Stimulated activated CD4-positive, alpha-beta T cell treated with anti-CD3 and anti-CD28 coated beads, Interleukin-15, amount 100 ng/mL, for 24 hours (primary cell): ENCODE results near the gene TAS2R40.

Experiments used
- DNase-seq: peaks from one replicate; pipeline ENCODE4 v3.0.0-alpha.2; 2020

The TAS2R40 gene

GRCh38 chr7:143225047-143225446, 3.2 kb downstream of the TAS2R40 start:
- DNase-seq = no peak

GRCh38 chr7:143227806-143228205, 6.0 kb downstream of the TAS2R40 start:
- no peak for DNase-seq

DNA sequence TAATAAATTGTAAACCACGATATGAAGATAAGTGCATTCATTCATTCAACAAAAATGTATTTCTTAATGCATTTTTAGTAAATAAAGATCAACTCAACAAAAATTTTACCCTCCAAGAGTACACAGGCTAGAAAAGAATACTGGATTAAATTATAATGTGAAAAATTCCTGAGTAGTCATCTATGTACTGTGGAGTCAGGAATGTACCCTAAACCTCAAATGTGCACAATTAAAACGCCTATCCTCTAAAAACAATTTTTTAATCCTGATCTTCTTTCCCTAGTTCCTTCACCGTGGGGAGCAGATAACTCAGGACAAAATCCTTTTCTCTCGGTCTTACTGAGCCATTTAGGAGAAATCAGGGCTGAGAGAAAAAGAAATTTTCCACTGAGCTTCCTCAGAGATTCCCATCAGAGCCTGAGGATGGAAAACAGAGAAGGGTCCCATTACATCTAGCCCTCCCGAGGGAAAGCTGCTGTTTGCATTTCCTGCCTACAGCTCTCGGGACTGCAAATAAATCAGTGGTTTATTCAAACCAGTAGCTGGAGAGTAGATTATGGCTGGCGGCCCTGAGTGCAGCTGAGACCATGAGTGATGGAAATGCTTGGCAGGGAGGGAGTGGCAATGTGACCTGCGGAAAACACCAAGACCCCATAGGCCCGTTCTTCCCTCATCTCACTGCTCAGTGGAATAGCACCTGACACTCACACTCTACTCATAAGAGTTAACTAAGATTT, 7.4 kb downstream of the TAS2R40 start:
- DNase-seq = no peak

GRCh38 chr7:143230602-143231457, 9.0 kb downstream of the TAS2R40 start:
- DNase-seq = no peak

DNA sequence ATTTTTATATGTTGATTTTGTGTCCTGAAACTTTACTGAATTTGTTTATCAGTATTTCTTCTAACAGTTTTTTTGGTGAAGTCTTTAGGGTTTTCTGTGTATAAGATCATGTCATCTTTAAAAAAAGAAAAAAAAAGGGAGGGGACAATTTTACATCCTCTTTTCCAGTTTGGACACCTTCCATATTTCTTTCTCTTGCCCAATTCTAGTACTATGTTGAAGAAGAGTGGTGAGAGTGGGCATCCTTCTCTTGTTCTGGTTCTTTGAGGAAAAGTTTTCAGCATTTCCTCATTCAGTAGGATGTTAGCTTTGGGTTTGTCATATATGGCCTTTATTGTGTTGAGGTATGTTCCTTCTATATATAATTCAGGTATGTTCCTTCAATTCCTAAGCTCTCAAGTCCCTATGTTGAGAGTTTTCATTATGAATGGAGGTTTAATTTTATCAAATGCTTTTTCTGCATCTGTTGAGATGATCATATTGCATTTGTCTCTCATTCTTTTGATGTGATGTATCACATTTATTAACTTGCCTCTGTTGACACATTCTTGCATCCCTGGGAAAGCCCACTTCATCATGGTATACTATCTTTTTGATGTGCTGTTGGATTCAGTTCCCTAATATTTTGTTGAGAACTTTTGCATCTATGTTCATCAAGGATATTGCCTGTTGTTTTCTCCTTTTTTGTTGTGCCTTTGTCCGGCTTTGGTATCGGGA, 12.1 kb downstream of the TAS2R40 start:
- no peak for DNase-seq

GRCh38 chr7:143234533-143234875, 12.7 kb downstream of the TAS2R40 start:
- DNase-seq = no peak

- no peak for DNase-seq
Measured at GRCh38 chr7:143235561-143235960, 13.7 kb downstream of the TAS2R40 start.

GRCh38 chr7:143236408-143236990, 14.7 kb downstream of the TAS2R40 start:
- no peak for DNase-seq

GRCh38 chr7:143237366-143237765, 15.5 kb downstream of the TAS2R40 start:
- no peak for DNase-seq

GRCh38 chr7:143238289-143238980, 16.6 kb downstream of the TAS2R40 start:
- DNase-seq = no peak

DNA sequence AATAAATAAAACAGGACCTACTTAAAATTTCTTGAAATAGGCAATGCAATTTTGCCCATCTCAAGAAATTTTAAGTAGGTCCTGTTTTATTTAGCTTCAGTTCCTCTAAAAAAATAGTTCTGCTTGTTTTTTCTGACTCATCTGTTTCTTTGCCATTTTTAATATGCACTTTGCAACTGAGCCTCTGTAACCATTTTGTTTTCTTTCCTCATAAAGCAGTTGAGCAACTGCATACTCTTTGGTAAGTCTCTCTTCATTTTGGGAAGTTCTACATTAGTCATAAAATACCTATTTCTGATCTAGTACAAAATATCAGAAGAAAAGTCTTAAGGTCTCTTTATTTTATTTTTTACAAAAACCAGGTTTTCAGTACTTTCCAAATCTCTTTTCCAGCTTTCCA, 18.0 kb downstream of the TAS2R40 start:
- no peak for DNase-seq

DNA sequence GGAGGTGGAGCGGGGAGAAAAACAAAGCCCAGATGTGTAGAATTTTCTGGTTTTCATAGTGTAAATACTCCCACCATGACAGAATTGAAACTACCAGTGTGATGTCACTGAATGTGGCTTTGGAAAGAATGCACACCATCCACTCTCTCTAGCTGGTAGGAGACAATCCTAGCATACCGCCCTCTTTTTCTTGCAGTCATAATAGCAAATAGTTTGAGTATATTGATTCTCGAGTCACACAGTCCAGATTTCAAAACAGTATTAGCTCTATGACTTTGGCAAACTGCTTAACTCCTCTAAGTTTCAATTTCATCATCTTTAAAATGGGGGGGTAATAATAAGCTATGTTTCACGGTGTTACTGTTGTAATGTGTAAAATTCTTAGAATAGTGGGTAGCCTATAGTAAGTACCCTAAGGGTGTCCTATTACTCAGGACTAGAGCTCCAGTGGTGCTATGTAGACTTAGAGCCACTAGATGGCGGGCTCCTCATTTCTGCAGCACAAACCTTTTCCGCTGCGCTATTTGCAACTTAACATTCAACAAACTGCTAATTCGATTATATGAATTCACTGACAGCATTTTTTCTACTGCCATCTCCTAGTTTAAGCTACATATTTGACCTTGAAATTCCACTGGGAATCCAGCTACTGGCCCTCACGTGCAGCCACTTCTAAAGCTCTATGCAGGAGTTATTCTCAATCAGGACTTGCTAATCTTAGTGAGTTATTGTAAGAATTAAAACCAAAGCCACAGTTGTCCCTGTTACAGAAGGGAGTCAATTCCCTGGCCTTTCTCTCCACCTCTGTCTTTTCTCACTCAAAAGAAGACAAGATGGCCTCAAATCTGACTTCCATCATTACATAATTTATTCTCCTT, 18.7 kb downstream of the TAS2R40 start:
- peak; percentile 71 for DNase-seq

DNA sequence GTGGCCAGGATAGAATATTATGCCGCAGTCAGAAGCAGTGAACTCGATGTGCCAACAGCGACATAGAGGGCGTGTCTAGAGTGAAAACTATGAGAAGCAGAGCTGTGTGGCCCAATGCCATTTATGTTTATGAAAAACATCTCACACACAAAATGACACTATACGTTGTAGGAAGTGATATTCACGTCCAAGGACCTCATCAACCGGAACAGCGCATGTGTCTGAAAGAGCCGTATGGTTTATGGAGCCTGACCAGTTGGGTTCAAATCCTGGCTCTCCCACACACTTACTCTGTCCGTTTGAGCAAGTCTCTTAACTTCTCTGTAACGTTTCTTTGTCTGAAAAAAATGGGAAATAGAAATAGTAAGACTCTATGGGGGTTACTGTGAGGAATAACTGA, 20.5 kb downstream of the TAS2R40 start:
- DNase-seq = no peak

GRCh38 chr7:143243111-143243510, 21.3 kb downstream of the TAS2R40 start:
- DNase-seq = no peak

GRCh38 chr7:143243614-143244013, 21.8 kb downstream of the TAS2R40 start:
- DNase-seq = no peak

DNA sequence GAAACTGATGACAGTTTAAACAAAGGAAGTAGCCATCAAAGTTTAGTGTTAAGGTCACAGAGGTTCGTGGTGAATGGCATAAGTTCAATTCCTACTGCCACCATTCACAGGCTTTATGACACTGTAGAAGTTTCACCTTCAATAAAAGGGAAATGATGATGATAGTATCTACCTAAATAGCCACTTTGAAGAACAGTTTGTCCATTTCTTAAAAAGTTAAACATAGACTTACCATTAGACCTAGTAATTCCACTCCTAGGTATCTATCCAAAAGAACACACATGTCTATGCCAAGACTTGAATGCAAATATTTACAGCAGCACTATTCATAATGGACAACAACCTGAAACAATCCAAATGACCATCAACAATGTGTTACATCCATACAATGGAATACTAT, 22.5 kb downstream of the TAS2R40 start:
- no peak for DNase-seq

DNA sequence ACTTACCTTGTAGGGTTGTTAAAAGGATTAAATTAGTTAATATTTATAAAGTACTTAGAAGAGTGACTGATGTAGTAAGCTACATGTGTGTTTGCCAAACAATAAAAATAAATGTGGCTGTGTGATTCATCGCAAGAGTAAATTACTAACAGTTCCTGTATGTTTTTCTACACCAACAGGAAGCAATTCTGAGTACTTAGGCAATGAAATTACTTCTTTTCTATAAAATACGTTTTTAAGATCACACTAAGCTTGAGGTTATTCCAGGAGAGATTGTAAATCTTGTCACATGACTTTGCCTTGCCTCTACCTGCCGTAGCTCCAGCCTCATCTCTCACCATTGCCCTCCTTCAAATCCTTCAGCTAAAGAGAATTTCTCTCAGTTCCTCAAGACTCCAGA, 23.3 kb downstream of the TAS2R40 start:
- DNase-seq = no peak

DNA sequence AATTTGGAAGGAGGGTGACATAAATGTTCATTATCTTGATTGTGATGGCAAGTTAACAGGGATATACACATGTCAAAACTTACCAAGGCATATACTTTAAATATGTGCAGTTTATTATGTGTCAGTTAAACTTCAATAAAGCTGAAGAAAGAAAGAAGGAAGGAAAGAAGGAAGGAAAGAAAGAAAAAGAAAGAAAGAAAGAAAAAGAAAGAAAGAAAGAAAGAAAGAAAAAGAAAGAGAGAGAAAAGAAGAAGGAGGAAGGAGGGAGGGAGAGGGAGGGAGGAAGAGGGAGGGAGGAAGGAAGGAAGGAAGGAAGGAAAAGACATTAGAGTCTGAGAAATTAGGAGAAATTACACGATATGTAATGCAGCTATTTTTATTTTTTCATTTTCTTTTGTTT, 25.5 kb downstream of the TAS2R40 start:
- DNase-seq = no peak

GRCh38 chr7:143248761-143249354, 27.0 kb downstream of the TAS2R40 start:
- DNase-seq = no peak

- no peak for DNase-seq
Measured at GRCh38 chr7:143250199-143250598, 28.4 kb downstream of the TAS2R40 start.

GRCh38 chr7:143250822-143251221, 29.0 kb downstream of the TAS2R40 start:
- no peak for DNase-seq
